ENCODE results near the gene LMTK2. TPM values are rescaled to one million over a fixed set of nuclear protein-coding genes. Genes with fewer than 3 reads are reported as not detected.

The LMTK2 gene
- total RNA-seq, 4 donors from 2014 or later, result 10.4 to 14.4 (median 12.3) TPM

GRCh38 chr7:98229441-98229840 is 122.8 kb downstream of the LMTK2 start:
- no peak for TF ChIP-seq EP300 (IDR thresholded peaks at IDR 0.05)
- Histone ChIP-seq H3K4me3 (no peak overlapping the region), H3K4me1 (no peaks in the 10 kb centered on the region), H3K27ac (no peak overlapping the region), H3K27me3 (no peaks in the 10 kb centered on the region), H3K36me3 (peaks cover 0 to 100% (median 0%) of the 10 kb centered on the region in 3 donors), H3K9me3 (no peaks in the 10 kb centered on the region)
- DNase-seq (ENCODE audit: low spot score in 2 of 2), result no peak
- WGBS, 2 donors, result 82 to 90% methylated on average over 7 to 9 of the region's 11 CpGs

- H3K27me3 ChIP-seq, result no peaks in the 10 kb centered on the region
- H3K36me3 ChIP-seq, result peaks cover 0 to 98% (median 0%) of the 10 kb centered on the region in 3 donors
- TF ChIP-seq EP300 (IDR thresholded peaks at IDR 0.05) (no peak), POLR2A (IDR thresholded peaks at IDR 0.05) (no peak)
- TF ChIP-seq, protein P1, sequence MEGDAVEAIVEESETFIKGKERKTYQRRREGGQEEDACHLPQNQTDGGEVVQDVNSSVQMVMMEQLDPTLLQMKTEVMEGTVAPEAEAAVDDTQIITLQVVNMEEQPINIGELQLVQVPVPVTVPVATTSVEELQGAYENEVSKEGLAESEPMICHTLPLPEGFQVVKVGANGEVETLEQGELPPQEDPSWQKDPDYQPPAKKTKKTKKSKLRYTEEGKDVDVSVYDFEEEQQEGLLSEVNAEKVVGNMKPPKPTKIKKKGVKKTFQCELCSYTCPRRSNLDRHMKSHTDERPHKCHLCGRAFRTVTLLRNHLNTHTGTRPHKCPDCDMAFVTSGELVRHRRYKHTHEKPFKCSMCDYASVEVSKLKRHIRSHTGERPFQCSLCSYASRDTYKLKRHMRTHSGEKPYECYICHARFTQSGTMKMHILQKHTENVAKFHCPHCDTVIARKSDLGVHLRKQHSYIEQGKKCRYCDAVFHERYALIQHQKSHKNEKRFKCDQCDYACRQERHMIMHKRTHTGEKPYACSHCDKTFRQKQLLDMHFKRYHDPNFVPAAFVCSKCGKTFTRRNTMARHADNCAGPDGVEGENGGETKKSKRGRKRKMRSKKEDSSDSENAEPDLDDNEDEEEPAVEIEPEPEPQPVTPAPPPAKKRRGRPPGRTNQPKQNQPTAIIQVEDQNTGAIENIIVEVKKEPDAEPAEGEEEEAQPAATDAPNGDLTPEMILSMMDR (IDR thresholded peaks at IDR 0.05), result no peak
- 71 to 83% methylated on average over 12 to 15 of the region's 17 CpGs for WGBS, 2 donors
- no peak overlapping the region for H3K4me3 ChIP-seq
- H3K9me3 ChIP-seq, result no peaks in the 10 kb centered on the region
- H3K27ac ChIP-seq, result peak overlapping the region in 1 of 4 donors; percentile 17
- no peak for DNase-seq (ENCODE audit: low spot score in 2 of 2)
- H3K4me1 ChIP-seq, result no peaks in the 10 kb centered on the region
Measured at GRCh38 chr7:98229991-98230745, 123.5 kb downstream of the LMTK2 start.

DNA sequence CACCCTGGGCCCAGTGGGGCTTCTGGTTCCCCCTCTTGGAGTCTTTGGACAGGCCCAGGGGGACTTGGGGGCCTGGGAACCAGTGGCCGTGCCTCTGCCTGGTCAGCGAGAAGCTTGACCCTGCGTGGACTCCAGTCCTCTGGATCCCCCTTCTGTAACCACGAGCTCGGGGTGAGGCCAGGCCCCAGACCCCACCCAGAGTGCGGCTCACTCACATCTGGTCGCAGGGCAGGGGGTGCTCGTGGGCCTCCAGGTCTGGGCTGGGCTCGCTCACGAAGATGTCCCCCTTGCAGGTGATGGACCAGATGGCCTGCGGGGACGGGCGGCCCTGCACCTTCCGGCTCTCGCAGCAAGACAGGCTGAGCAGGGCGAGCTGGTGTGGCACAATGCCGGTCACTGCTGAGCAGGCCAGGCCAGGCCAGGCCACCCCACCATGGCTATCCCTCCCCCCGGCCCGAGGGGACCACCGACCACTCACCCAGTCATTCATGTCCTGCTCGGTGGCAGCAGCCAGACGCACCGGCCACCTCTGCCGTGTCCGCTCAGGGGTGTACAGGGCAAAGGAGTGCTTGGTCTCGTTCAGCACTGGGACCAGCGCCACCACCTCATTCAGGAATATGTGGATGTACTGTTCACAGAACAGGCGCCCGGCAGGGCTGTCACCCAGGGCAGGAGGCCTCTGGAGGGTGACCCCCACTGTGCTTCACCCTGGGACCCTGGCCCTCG is 124.2 kb downstream of the LMTK2 start:
- Histone ChIP-seq H3K9me3 (no peaks in the 10 kb centered on the region), H3K4me3 (no peak overlapping the region), H3K4me1 (no peaks in the 10 kb centered on the region), H3K27me3 (no peaks in the 10 kb centered on the region), H3K27ac (peak overlapping the region in 1 of 4 donors; percentile 17), H3K36me3 (peaks cover 0 to 96% (median 0%) of the 10 kb centered on the region in 3 donors)
- WGBS, 2 donors, result 86 to 87% methylated on average over 16 to 27 of the region's 30 CpGs
- no peak for DNase-seq (ENCODE audit: low spot score in 2 of 2)
- TF ChIP-seq EP300 (IDR thresholded peaks at IDR 0.05), result no peak
- TF ChIP-seq, protein P1 (IDR thresholded peaks at IDR 0.05), result no peak
- no peak for TF ChIP-seq POLR2A (IDR thresholded peaks at IDR 0.05)

DNA sequence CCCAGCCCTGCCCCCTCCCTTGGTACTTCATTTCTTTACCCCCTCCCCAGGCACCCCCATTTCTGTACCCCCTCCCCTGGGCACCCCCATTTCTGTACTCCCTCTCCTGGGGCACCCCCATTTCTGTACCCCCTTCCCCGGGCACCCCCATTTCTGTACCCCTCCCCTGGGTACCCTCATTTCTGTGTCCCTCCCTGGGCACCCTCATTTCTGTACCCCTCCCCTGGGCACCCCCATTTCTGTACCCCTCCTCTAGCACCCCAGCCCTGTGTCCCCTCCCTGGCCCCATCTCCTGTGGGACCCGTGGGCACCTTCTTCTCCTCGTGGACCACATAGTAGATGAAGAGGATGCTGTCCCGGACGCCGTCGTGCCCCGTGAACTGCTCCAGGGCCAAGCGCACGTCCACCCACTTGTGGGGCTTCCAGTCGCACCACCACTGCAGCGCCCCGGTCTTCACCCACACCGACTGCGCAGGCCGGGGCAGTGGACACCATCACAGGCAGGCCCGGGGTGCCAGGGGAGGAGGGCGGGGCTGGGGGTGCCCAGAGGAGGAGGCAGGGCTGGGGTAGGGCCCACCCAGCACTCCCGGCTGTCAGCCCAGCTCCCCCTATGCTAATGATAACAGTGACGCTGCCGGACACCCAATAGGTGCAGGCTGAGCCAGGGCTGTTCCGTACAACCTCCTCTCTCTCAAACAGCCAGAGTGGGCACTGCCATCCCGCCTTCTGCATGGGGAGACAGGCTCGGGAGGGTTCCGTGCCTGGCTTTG is 125.0 kb downstream of the LMTK2 start:
- no peak for TF ChIP-seq POLR2A (IDR thresholded peaks at IDR 0.05)
- no peak for TF ChIP-seq EP300 (IDR thresholded peaks at IDR 0.05)
- TF ChIP-seq, protein P1 (IDR thresholded peaks at IDR 0.05), result no peak
- H3K4me1 ChIP-seq, result no peaks in the 10 kb centered on the region
- H3K4me3 ChIP-seq, result no peak overlapping the region
- no peaks in the 10 kb centered on the region for H3K27me3 ChIP-seq
- WGBS, 2 donors, result 88 to 92% methylated on average over 23 to 25 of the region's 25 CpGs
- peaks cover 0 to 96% (median 0%) of the 10 kb centered on the region in 3 donors for H3K36me3 ChIP-seq
- H3K27ac ChIP-seq, result no peak overlapping the region
- DNase-seq (ENCODE audit: low spot score in 2 of 2), result no peak
- no peaks in the 10 kb centered on the region for H3K9me3 ChIP-seq

- Histone ChIP-seq H3K27me3 (no peaks in the 10 kb centered on the region), H3K36me3 (peaks cover 0 to 96% (median 0%) of the 10 kb centered on the region in 3 donors), H3K27ac (no peak overlapping the region), H3K9me3 (no peaks in the 10 kb centered on the region), H3K4me1 (no peaks in the 10 kb centered on the region), H3K4me3 (no peak overlapping the region)
- TF ChIP-seq POLR2A (IDR thresholded peaks at IDR 0.05), result no peak
- TF ChIP-seq, protein P1 (IDR thresholded peaks at IDR 0.05), result no peak
- TF ChIP-seq EP300 (IDR thresholded peaks at IDR 0.05), result no peak
- DNase-seq (ENCODE audit: low spot score in 2 of 2), result no peak
- 83 to 89% methylated on average over 8 of the region's 8 CpGs for WGBS, 2 donors
Measured at GRCh38 chr7:98232263-98232585, 125.6 kb downstream of the LMTK2 start.
